Neural progenitor cell (in vitro differentiated cells): Measurements from ENCODE around the gene EHD2.

Experiments
- CTCF ChIP-seq: fragments of 200-600 bp; sonication (generic); IDR thresholded peaks from 2 replicates; pipeline ENCODE4 v1.5.1; 2017; ENCODE audit warnings: antibody characterized with exemption, mild to moderate bottlenecking
- EZH2 ChIP-seq: fragments of 200-600 bp; sonication (generic); IDR thresholded peaks from 2 replicates; pipeline ENCODE4 v1.6.1; 2017; ENCODE audit warnings: antibody characterized with exemption, mild to moderate bottlenecking, moderate library complexity
- EZH2phosphoT487 ChIP-seq: fragments of 200-600 bp; sonication (generic); IDR thresholded peaks from 2 replicates; pipeline ENCODE4 v1.6.1; 2017; ENCODE audit warnings: antibody characterized with exemption

DNA sequence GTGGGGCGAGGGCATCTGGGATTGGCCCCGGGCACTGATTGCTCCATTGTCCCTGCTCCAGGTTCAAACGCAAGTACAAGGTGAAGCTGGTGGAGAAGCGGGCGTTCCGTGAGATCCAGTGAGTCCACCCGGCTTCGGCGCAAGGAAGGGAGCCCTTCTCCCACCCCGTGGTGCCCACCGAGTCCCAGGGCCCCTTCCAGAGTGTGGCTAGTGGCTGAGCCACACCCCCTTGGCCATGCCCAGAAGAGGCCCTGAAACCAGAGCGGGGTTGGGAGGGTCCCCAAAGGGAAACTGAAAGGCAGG, 43.4 kb downstream of the EHD2 start:
- TF ChIP-seq CTCF (no peak), EZH2 (no peak), EZH2phosphoT487 (no peak)
